Measurements from ENCODE around the gene TNFAIP8. TPM values are rescaled to one million over a fixed set of nuclear protein-coding genes. Genes with fewer than 3 reads are reported as not detected.

Gene TNFAIP8
- total RNA-seq, 1 experiment from 2014 or later, result 16.4 TPM

GRCh38 chr5:119418606-119419100 is 62.8 kb downstream of the TNFAIP8 start:
- Histone ChIP-seq H3K4me3 (no peak overlapping the region), H3F3A (ENCODE audit: insufficient read depth, low read depth) (no peaks in the 10 kb centered on the region), H3K36me3 (ENCODE audit: low read depth) (no peaks in the 10 kb centered on the region), H2AFZ (no peak overlapping the region), H3K79me2 (ENCODE audit: low read depth) (no peaks in the 10 kb centered on the region), H4K20me1 (ENCODE audit: insufficient read depth) (no peaks in the 10 kb centered on the region), H3K4me1 (replicated peaks; ENCODE audit: insufficient read depth) (peaks cover 28% of the 10 kb centered on the region), H3K27me3 (ENCODE audit: insufficient read depth, low read depth) (no peaks in the 10 kb centered on the region), H3K9me2 (ENCODE audit: insufficient read depth) (no peaks in the 10 kb centered on the region), H3K9me3 (ENCODE audit: insufficient read depth, low read depth) (no peaks in the 10 kb centered on the region), H3K4me2 (peak overlapping the region; percentile 44), H3K27ac (no peak overlapping the region)
- DNase-seq, result peak; percentile 31 to 65
- ChIA-PET CTCF (interaction anchor here (0.9 kb wide), 1 partner anchor 397 kb away, joined by 3 read pairs; no protein-coding TSS in a partner anchor), POLR2A (ENCODE audit: unreplicated experiment) (interaction anchor here (0.6 kb wide), 1 partner anchor 95 kb away, joined by 5 read pairs; no protein-coding TSS in a partner anchor)
- BruUV-seq (replicated peaks), result no TSS peak
- no peak for TF ChIP-seq EZH2 (IDR thresholded peaks at IDR 0.05; ENCODE audit: low read depth)
- TF ChIP-seq, protein P1, sequence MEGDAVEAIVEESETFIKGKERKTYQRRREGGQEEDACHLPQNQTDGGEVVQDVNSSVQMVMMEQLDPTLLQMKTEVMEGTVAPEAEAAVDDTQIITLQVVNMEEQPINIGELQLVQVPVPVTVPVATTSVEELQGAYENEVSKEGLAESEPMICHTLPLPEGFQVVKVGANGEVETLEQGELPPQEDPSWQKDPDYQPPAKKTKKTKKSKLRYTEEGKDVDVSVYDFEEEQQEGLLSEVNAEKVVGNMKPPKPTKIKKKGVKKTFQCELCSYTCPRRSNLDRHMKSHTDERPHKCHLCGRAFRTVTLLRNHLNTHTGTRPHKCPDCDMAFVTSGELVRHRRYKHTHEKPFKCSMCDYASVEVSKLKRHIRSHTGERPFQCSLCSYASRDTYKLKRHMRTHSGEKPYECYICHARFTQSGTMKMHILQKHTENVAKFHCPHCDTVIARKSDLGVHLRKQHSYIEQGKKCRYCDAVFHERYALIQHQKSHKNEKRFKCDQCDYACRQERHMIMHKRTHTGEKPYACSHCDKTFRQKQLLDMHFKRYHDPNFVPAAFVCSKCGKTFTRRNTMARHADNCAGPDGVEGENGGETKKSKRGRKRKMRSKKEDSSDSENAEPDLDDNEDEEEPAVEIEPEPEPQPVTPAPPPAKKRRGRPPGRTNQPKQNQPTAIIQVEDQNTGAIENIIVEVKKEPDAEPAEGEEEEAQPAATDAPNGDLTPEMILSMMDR (conservative IDR thresholded peaks at IDR 0.05), result no peak
- intact Hi-C loops (cut with micrococcal nuclease; ENCODE audit: unreplicated experiment), result loop anchor here (2.0 to 10.0 kb wide), 2 partner anchors 34 to 234 kb away; partner anchors contain the start of gene HSD17B4

DNA sequence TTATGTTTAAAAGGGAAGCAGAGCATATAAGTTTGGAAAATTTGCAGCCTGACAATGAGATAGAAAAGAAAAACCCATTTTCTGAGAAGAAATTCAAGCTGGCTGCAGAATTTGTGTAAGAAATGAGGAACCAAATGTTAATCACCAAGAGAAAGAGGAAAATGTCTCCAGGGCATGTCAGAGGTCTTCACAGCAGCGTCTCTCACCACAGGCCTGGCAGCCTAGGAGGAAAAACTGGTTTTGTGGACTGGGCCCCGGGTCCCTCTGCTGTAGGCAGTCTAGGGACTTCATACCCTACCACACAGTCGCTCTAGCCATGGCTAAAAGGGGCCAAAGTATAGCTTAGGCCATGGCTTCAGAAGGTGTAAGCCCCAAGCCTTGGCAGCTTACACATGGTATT is 64.3 kb downstream of the TNFAIP8 start:
- TF ChIP-seq, protein P1 (conservative IDR thresholded peaks at IDR 0.05), result no peak
- no peak for TF ChIP-seq EZH2 (IDR thresholded peaks at IDR 0.05; ENCODE audit: low read depth)
- Histone ChIP-seq H3K27ac (no peak overlapping the region), H3K4me1 (replicated peaks; ENCODE audit: insufficient read depth) (peaks cover 28% of the 10 kb centered on the region), H4K20me1 (ENCODE audit: insufficient read depth) (no peaks in the 10 kb centered on the region), H2AFZ (no peak overlapping the region), H3K9me2 (ENCODE audit: insufficient read depth) (no peaks in the 10 kb centered on the region), H3K9me3 (ENCODE audit: insufficient read depth, low read depth) (no peaks in the 10 kb centered on the region), H3K4me3 (no peak overlapping the region), H3F3A (ENCODE audit: insufficient read depth, low read depth) (no peaks in the 10 kb centered on the region), H3K79me2 (ENCODE audit: low read depth) (no peaks in the 10 kb centered on the region), H3K36me3 (ENCODE audit: low read depth) (no peaks in the 10 kb centered on the region), H3K4me2 (peak overlapping the region; percentile 47), H3K27me3 (ENCODE audit: insufficient read depth, low read depth) (no peaks in the 10 kb centered on the region)
- intact Hi-C loops (cut with micrococcal nuclease; ENCODE audit: unreplicated experiment), result no loop called here
- peak; percentile 70 to 77 for DNase-seq
- POLR2A ChIA-PET (ENCODE audit: unreplicated experiment), result no interaction called here
- CTCF ChIA-PET, result interaction anchor here (0.6 kb wide), 1 partner anchor 114 kb away, joined by 3 read pairs; no protein-coding TSS in a partner anchor
- BruUV-seq (replicated peaks), result no TSS peak

DNA sequence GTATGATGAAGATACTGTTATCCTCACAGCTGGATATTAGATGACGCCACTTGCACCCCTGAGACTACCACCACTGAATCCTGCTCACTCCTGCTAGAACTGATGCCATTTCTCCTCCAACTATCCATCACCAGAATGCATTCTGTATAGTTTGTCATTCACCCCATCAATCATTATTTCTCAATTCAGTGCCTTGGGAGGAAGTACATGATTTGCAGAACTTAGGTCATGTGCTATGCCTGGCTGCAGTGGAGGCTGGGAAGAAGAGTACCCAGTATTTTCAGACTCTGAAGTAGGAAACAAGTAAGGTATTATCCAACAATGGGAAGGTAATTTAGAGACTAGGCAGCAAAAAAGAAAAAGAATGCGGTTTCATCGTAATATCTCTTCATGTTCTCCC is 70.2 kb downstream of the TNFAIP8 start:
- H3K9me3 ChIP-seq (ENCODE audit: insufficient read depth, low read depth), result no peaks in the 10 kb centered on the region
- H3K36me3 ChIP-seq (ENCODE audit: low read depth), result no peaks in the 10 kb centered on the region
- H3F3A ChIP-seq (ENCODE audit: insufficient read depth, low read depth), result no peaks in the 10 kb centered on the region
- BruUV-seq (replicated peaks), result no TSS peak
- no peak for DNase-seq
- no peak overlapping the region for H3K4me3 ChIP-seq
- H3K27ac ChIP-seq, result no peak overlapping the region
- ChIA-PET POLR2A (ENCODE audit: unreplicated experiment) (no interaction called here), CTCF (no interaction called here)
- H4K20me1 ChIP-seq (ENCODE audit: insufficient read depth), result no peaks in the 10 kb centered on the region
- H3K27me3 ChIP-seq (ENCODE audit: insufficient read depth, low read depth), result no peaks in the 10 kb centered on the region
- intact Hi-C loops (cut with micrococcal nuclease; ENCODE audit: unreplicated experiment), result no loop called here
- H3K4me2 ChIP-seq, result no peak overlapping the region
- no peaks in the 10 kb centered on the region for H3K9me2 ChIP-seq (ENCODE audit: insufficient read depth)
- no peak overlapping the region for H2AFZ ChIP-seq
- TF ChIP-seq EZH2 (IDR thresholded peaks at IDR 0.05; ENCODE audit: low read depth), result no peak
- TF ChIP-seq, protein P1 (conservative IDR thresholded peaks at IDR 0.05), result no peak
- H3K4me1 ChIP-seq (replicated peaks; ENCODE audit: insufficient read depth), result no peaks in the 10 kb centered on the region
- H3K79me2 ChIP-seq (ENCODE audit: low read depth), result no peaks in the 10 kb centered on the region
